SK-N-MC (cell line): ENCODE data around the gene UTS2B.

Experiments
- EZH2 ChIP-seq: fragments of 200-600 bp; sonication (generic); IDR thresholded peaks from one replicate; pipeline ENCODE4 v1.6.1; 2017; ENCODE audit warnings: antibody characterized with exemption
- POLR2AphosphoS5 ChIP-seq: IDR thresholded peaks from 2 replicates; pipeline ENCODE4 v1.6.1; 2012; ENCODE audit warnings: mild to moderate bottlenecking, low read depth, low read length, borderline replicate concordance

- TF ChIP-seq EZH2 (no peak), POLR2AphosphoS5 (no peak)
These were observed 31.5 kb downstream of the UTS2B start for GRCh38 chr3:191298846-191299245.
